Gastroesophageal sphincter (tissue), 3 donors: ENCODE results near the gene NCKAP5.

Experiments used
- CTCF ChIP-seq, 4 experiments: fragments of 200-600 bp in 2 of 4; fragments of 450-650 bp in 2 of 4; sonication (generic) in 1 of 4; IDR thresholded peaks; one replicate each; pipeline ENCODE4 v1.5.1; 2017 to 2019; ENCODE audit warnings: antibody characterized with exemption in 4 of 4, mild to moderate bottlenecking in 2 of 4, moderate library complexity in 2 of 4
- POLR2A ChIP-seq, 2 donors: fragments of 450-650 bp; IDR thresholded peaks; one replicate each; pipeline ENCODE4 v1.6.1; 2017; ENCODE audit warnings: antibody characterized with exemption in 2 of 2, mild to moderate bottlenecking in 2 of 2, moderate library complexity in 1 of 2

DNA sequence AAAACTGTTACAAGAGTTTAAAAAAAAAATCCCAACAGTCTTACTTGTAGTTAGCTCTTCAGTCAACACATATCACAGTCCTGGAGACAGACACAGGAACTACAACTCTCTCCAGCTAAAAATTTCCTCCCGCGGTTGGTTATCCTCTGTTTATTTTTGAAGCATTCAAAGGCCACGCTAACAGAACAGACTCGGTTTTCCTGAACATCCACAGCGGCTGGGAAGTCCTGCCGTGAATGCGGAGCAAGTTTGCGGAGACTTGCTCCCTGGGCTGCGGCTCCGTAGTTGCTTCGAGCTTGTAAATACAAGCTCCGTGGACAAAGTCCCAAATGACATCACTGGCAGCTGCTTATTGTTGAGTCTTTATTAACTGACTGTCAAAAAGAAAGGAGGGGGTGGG, at the start of gene NCKAP5:
- TF ChIP-seq CTCF (IDR thresholded peaks at IDR 0.05) (peak in 1 of 4 experiments; percentile 23), POLR2A (IDR thresholded peaks at IDR 0.05) (no peak)
